VCaP (cell line): Measurements from ENCODE around the gene SFXN5.

Source experiments
- H3K27ac ChIP-seq: fragments of 450-650 bp; 2 replicates; pipeline ENCODE4 v1.5.1; 2017
- TF ChIP-seq, protein P1 (sequence below): fragments of 450-650 bp; conservative IDR thresholded peaks from 2 replicates; pipeline ENCODE4 v1.5.1; 2017; ENCODE audit warnings: mild to moderate bottlenecking, moderate library complexity

Gene SFXN5

DNA sequence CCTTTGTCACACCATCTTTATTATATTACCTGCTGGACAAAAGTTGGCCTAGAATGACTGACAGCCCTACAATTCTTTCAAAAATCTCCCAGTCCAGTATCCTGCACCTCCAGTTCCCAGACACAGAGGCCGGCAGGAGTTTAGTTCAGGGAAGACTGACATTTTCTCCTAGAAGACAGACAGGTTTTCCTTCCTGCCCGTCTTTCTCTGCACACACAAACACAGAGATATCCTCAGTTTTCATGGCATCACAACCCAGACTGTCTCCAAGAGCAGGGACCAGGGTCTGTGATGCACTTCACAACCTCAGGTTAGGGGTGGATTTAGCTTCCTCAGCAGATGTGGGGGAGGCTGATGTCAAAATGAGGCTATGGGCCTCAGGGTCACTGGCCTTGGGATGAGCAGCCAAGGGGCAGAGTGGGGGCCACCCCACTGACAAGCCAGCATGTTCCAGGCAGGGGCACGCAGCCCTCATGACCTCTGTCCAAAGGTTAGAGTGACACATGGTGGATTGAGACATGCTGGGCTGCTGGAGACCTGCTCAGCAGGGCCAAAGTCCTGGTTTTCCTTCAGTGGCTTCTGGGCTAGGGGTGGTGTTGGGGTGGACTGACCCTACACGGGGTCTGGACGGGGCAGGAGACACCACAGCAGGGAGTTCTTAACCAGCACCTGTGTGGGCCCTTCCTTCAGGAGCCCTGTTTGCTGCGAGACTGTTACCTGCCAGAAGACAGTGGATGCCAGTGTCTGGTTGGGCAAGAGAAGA is 70.5 kb downstream of the SFXN5 start:
- TF ChIP-seq, protein P1, sequence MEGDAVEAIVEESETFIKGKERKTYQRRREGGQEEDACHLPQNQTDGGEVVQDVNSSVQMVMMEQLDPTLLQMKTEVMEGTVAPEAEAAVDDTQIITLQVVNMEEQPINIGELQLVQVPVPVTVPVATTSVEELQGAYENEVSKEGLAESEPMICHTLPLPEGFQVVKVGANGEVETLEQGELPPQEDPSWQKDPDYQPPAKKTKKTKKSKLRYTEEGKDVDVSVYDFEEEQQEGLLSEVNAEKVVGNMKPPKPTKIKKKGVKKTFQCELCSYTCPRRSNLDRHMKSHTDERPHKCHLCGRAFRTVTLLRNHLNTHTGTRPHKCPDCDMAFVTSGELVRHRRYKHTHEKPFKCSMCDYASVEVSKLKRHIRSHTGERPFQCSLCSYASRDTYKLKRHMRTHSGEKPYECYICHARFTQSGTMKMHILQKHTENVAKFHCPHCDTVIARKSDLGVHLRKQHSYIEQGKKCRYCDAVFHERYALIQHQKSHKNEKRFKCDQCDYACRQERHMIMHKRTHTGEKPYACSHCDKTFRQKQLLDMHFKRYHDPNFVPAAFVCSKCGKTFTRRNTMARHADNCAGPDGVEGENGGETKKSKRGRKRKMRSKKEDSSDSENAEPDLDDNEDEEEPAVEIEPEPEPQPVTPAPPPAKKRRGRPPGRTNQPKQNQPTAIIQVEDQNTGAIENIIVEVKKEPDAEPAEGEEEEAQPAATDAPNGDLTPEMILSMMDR: no peak
- H3K27ac ChIP-seq: no peak overlapping the region

DNA sequence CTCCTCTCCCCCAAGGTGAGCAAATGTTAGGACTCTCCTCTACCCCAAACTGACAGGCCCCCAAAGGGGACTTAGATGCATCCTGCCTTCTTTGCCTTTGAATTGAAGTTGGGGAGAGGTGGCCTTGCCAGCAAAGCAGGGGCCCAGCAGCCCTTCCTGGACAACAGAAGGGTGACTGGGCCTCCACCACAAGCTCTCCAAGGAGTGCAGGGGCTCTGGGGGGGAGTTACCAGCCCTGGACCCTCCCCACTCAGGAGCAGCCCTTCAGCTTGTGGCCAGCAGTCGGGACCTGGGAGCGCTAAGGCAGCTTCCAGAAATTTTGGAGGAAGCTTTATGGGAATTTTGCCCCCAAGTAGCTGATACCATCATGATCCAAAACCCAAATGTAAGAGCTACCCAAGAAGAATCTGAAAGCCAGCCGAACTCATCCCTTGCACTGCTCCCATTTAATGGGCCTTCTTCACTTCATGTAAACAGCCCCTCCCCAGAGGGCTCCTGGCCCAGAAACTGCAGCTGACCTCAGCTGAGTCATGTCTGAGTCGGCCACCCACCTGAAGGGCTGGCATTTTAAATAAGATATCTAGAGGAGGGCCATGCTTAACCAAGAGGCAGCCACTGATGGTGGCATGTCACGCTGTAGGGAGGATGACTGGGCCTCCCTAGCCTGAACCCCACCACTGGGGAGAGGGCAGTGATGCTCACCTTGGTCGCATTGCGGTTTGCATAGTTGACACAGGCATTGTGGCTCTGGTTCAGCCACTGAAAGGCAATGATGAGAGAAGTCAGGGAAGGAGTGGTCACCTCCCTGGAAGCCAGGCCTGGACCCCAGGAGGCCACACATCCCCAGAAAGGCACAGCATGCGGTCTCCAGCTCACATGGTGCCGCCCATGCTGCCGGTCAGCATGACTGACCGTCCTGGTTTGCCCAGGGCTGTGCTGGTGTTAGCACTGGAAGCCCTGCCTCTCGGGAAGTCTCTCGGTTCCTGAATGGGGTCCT is 71.5 kb downstream of the SFXN5 start:
- TF ChIP-seq, protein P1: no peak
- no peak overlapping the region for H3K27ac ChIP-seq

DNA sequence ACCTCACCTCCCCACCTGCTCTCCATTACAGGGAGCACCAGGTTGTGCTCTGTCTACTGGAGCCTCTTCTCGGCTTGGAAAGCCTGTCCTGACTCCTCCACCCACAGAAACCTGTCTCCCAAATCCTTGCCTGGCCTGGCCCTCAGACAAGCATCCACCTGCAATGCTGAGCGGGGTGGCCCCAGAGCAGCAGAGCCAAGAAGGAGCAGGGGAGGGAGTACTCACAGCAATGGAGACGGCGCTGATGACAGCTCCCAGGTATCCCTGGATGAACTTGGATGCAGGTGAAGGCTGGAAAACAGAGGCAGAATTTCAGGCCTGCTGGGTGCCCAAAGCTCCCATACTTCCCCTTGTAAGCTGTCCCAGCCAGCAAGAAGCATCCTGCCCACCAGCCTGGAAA is 72.8 kb downstream of the SFXN5 start:
- TF ChIP-seq, protein P1: no peak

DNA sequence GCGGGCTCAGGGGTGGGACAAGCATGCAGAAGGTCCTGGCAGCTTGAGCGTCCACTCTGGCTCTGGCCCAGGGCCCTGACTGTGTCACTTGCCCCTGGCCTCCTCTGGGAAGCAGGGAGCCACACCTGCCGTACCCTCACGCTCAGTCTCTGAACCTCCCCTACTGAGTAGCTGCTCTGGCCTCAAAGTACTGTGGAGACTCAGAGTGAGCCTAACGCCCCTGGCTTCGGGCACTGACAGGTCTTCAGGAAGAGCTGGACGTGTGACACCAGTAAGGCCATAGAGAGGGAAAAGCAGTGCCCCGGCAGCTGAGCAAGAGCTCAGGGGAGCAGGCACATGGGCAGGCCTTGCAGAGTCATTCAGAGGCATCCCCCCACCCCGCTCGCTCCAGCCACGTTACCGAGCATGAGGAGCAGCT is 73.3 kb downstream of the SFXN5 start:
- TF ChIP-seq, protein P1: no peak

More for the DNA sequence above, 72.8 kb downstream of the SFXN5 start:
- H3K27ac ChIP-seq: no peak overlapping the region

DNA sequence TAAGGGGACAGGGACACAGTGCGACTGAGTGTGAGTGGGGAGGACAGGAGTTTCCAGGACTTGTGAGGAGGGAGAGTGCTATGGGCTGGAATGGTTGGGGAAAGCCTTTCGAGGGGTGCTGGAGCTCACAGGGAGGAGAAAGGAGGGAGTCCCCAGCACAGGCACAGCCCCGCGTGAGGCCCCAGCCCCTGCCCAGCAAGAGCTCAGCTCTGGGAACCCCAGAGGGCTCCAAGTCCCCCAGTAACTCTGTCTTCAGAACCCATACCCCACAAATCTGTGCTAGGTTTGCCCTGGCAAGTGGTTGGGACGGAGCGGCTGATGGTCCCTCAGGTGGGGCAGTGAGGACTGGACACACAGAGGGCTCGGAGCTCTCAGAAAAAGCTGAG is 75.4 kb downstream of the SFXN5 start:
- no peak overlapping the region for H3K27ac ChIP-seq
- TF ChIP-seq, protein P1: no peak

More for the DNA sequence above, 73.3 kb downstream of the SFXN5 start:
- H3K27ac ChIP-seq: no peak overlapping the region

DNA sequence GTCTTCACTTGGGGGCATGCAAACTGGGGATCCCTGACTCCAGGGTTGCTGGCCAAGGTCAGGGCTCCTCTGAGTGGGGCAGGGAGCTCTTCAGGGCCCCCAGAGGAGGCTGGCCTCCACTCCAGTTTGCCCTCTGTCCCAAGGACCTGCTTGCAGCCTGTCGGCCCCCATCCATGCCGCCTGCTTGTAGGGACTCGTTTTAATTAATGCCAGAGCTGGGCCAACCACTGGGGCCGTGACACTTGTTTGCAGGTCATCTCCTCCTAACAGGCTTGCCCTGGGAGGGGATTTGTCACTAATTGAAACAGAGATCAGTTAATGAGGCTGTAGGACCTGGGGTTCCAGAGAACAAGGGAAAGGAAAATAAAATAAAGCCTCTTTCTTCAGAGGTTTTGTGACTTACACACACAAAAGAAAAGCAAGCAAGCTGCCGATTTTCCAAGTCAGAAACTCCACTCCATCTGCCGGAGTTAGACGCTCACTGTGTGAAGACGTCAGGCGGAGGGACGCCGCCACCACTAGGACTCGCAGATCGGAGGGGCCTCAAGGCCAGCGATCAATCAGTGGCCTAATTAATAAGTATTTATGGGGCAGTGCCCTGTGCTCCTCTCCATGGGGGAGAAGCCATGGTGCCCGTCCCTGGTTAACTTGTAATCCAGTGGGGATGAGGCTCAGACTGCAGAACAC is 75.9 kb downstream of the SFXN5 start:
- H3K27ac ChIP-seq: no peak overlapping the region
- TF ChIP-seq, protein P1: no peak

DNA sequence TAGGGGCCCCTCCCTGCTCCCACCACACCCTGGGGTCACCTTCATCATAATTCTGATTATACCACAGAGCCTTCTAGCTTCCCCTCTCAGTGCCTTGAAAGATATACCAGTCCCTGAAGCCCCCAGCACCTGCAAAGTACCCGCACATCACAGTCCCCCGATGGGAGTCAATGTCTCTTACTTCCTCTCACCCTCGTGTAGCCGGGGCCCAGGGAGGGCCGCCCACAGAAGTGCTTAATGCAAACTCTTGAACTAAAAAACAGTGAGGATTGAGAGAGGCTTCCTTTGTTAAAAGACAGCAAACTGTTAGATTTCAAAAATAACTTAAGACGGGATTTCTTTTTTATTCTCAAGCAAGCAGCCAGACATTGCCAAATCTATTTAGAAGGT is 76.5 kb downstream of the SFXN5 start:
- no peak overlapping the region for H3K27ac ChIP-seq
- TF ChIP-seq, protein P1: no peak
